ENCODE data around the gene STOML1. TPM values are rescaled to one million over a fixed set of nuclear protein-coding genes. Genes with fewer than 3 reads are reported as not detected.

STOML1 gene
- total and polyA plus RNA-seq, 9 of the 15 experiments (the other 6 are each of a cell fraction or from before 2014, with no cell fraction given), result 0.25 to 9.7 (median 4.6) TPM

DNA sequence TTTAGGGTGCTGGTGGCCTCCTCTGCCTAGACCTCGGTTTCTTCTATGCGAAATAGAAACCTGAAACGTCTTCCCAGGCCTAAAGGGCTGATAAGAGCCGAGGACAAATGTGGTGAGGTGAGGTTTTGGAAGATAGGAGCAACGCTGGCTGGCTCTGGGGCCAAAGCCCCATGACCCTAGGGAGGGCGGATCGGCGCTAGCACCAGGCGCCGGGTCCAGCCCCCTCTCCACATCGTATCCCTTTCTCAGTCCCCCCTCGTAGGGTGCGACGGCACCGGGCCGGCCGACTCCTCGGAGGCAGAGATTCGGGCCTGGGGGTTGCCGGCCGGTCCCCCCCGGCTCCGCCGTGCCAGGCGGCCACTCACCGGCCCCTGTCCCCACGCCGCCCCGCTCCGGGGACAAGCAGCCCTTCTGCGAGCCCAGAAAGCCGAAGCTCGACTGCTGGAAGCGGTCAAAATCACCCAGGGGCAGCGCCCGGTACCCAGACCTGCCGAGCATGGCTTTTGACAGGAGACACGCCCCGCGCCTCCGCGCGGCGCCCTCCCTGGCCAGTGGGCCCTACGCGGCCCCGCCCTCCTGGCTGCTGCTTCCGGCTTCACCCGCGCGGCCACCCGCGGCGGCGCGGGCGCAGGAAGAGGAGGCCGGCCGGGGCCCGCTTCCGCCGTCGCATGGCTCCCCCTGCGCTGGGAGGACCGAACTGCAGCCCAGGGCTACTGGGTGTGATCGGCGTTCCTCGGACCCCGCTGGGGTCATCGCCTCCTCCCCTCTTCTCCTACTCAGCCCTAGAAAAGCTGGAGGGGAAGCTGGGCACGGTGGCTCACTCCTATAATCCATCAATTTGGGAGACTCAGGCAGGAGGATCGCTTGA lies at the start of gene STOML1 (continued):
- TF ChIP-seq TOE1 (IDR thresholded peaks at IDR 0.05; ENCODE audit: borderline replicate concordance) (no peak), TOE1 (CRISPR knock-in tag; IDR thresholded peaks at IDR 0.05; ENCODE audit: borderline replicate concordance, low read depth) (no peak), TCF7L2 (IDR thresholded peaks at IDR 0.05; ENCODE audit: low read depth, low read length) (0 out of 2 replicates have a peak, but pooled peaks have one; percentile 20), ATF7 (IDR thresholded peaks at IDR 0.05) (peak; percentile 70; the same call in 1 of the 2 replicates), TRIM28 (IDR thresholded peaks at IDR 0.05) (no peak), MAFF (IDR thresholded peaks at IDR 0.05; ENCODE audit: low read length) (no peak), KAT8 (IDR thresholded peaks at IDR 0.05; ENCODE audit: low read depth) (no peak), U2AF1 (optimal IDR thresholded peaks at IDR 0.05; ENCODE audit: low read depth, low read length) (no peak), CREB1 (IDR thresholded peaks at IDR 0.05) (peak; percentile 35; the same call in 1 of the 2 replicates), CREB1 (CRISPR knock-in tag; IDR thresholded peaks at IDR 0.05) (peak; percentile 32; the same call in 1 of the 2 replicates), ZZZ3 (IDR thresholded peaks at IDR 0.05) (no peak), PHF21A (IDR thresholded peaks at IDR 0.05; ENCODE audit: borderline replicate concordance, low read depth) (no peak), ZNF408 (CRISPR knock-in tag; IDR thresholded peaks at IDR 0.05; ENCODE audit: low read depth) (no peak), SIX5 (IDR thresholded peaks at IDR 0.05; ENCODE audit: borderline replicate concordance in 1 of 2, insufficient read depth in 1 of 2, low read depth in 1 of 2, low read length in 2 of 2) (no peak)
- TF ChIP-seq, protein P1, sequence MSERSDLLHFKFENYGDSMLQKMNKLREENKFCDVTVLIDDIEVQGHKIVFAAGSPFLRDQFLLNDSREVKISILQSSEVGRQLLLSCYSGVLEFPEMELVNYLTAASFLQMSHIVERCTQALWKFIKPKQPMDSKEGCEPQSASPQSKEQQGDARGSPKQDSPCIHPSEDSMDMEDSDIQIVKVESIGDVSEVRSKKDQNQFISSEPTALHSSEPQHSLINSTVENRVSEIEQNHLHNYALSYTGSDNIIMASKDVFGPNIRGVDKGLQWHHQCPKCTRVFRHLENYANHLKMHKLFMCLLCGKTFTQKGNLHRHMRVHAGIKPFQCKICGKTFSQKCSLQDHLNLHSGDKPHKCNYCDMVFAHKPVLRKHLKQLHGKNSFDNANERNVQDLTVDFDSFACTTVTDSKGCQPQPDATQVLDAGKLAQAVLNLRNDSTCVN (CRISPR knock-in tag; IDR thresholded peaks at IDR 0.05), result 0 out of 2 replicates have a peak, but pooled peaks have one; percentile 34
- TF ChIP-seq, protein P2, sequence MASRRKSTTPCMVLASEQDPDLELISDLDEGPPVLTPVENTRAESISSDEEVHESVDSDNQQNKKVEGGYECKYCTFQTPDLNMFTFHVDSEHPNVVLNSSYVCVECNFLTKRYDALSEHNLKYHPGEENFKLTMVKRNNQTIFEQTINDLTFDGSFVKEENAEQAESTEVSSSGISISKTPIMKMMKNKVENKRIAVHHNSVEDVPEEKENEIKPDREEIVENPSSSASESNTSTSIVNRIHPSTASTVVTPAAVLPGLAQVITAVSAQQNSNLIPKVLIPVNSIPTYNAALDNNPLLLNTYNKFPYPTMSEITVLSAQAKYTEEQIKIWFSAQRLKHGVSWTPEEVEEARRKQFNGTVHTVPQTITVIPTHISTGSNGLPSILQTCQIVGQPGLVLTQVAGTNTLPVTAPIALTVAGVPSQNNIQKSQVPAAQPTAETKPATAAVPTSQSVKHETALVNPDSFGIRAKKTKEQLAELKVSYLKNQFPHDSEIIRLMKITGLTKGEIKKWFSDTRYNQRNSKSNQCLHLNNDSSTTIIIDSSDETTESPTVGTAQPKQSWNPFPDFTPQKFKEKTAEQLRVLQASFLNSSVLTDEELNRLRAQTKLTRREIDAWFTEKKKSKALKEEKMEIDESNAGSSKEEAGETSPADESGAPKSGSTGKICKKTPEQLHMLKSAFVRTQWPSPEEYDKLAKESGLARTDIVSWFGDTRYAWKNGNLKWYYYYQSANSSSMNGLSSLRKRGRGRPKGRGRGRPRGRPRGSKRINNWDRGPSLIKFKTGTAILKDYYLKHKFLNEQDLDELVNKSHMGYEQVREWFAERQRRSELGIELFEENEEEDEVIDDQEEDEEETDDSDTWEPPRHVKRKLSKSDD (conservative IDR thresholded peaks at IDR 0.05; ENCODE audit: low read length), result no peak
- TF ChIP-seq, protein P3, sequence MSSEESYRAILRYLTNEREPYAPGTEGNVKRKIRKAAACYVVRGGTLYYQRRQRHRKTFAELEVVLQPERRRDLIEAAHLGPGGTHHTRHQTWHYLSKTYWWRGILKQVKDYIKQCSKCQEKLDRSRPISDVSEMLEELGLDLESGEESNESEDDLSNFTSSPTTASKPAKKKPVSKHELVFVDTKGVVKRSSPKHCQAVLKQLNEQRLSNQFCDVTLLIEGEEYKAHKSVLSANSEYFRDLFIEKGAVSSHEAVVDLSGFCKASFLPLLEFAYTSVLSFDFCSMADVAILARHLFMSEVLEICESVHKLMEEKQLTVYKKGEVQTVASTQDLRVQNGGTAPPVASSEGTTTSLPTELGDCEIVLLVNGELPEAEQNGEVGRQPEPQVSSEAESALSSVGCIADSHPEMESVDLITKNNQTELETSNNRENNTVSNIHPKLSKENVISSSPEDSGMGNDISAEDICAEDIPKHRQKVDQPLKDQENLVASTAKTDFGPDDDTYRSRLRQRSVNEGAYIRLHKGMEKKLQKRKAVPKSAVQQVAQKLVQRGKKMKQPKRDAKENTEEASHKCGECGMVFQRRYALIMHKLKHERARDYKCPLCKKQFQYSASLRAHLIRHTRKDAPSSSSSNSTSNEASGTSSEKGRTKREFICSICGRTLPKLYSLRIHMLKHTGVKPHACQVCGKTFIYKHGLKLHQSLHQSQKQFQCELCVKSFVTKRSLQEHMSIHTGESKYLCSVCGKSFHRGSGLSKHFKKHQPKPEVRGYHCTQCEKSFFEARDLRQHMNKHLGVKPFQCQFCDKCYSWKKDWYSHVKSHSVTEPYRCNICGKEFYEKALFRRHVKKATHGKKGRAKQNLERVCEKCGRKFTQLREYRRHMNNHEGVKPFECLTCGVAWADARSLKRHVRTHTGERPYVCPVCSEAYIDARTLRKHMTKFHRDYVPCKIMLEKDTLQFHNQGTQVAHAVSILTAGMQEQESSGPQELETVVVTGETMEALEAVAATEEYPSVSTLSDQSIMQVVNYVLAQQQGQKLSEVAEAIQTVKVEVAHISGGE (CRISPR knock-in tag; IDR thresholded peaks at IDR 0.05), result peak in 2 of 3 experiments; percentile 53 to 77; a peak in 2 of 6 replicates
- TF ChIP-seq, protein P4, sequence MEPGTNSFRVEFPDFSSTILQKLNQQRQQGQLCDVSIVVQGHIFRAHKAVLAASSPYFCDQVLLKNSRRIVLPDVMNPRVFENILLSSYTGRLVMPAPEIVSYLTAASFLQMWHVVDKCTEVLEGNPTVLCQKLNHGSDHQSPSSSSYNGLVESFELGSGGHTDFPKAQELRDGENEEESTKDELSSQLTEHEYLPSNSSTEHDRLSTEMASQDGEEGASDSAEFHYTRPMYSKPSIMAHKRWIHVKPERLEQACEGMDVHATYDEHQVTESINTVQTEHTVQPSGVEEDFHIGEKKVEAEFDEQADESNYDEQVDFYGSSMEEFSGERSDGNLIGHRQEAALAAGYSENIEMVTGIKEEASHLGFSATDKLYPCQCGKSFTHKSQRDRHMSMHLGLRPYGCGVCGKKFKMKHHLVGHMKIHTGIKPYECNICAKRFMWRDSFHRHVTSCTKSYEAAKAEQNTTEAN (CRISPR knock-in tag; IDR thresholded peaks at IDR 0.05), result no peak
